ENCODE data around the gene INPP5F. TPM values are rescaled to one million over a fixed set of nuclear protein-coding genes. Genes with fewer than 3 reads are reported as not detected.
"Not testable (repeated sequence)": the region's sequence is repeated elsewhere in the genome, so short reads cannot be mapped to it uniquely, and the experiment has no call there.

Gene INPP5F
- total RNA-seq, 1 donor from 2014 or later, result 47.4 TPM

GRCh38 chr10:119865699-119866240 is 139.9 kb downstream of the INPP5F start:
- H3K36me3 Mint-ChIP-seq, result peaks cover 26% of the 10 kb centered on the region
- TF ChIP-seq CTCF (conservative IDR thresholded peaks at IDR 0.05), result no peak
- no peak overlapping the region for H3K4me3 Mint-ChIP-seq
- peak overlapping the region; percentile 6 for H3K27ac Mint-ChIP-seq
- peaks cover 4% of the 10 kb centered on the region for H3K9me3 Mint-ChIP-seq
- H3K4me1 Mint-ChIP-seq (ENCODE audit: unreplicated experiment), result peaks cover 22% of the 10 kb centered on the region
- H3K27me3 Mint-ChIP-seq, result no peaks in the 10 kb centered on the region
- no peak for DNase-seq (ENCODE audit: extremely low spot score, unreplicated experiment)

GRCh38 chr10:119867317-119867716 is 141.5 kb downstream of the INPP5F start:
- Mint-ChIP-seq H3K4me3 (no peak overlapping the region), H3K4me1 (ENCODE audit: unreplicated experiment) (peaks cover 27% of the 10 kb centered on the region), H3K9me3 (peaks cover 4% of the 10 kb centered on the region), H3K27ac (no peak overlapping the region), H3K27me3 (no peaks in the 10 kb centered on the region), H3K36me3 (peaks cover 26% of the 10 kb centered on the region)
- no peak for DNase-seq (ENCODE audit: extremely low spot score, unreplicated experiment)
- TF ChIP-seq CTCF (conservative IDR thresholded peaks at IDR 0.05), result no peak

GRCh38 chr10:119869398-119869797 is 143.5 kb downstream of the INPP5F start:
- not testable (repeated sequence) for H3K27ac Mint-ChIP-seq; H3K9me3 Mint-ChIP-seq; DNase-seq (ENCODE audit: extremely low spot score, unreplicated experiment); H3K27me3 Mint-ChIP-seq
- Mint-ChIP-seq H3K4me3 (peak overlapping the region; percentile 60), H3K4me1 (ENCODE audit: unreplicated experiment) (peaks cover 28% of the 10 kb centered on the region), H3K36me3 (peaks cover 19% of the 10 kb centered on the region)

GRCh38 chr10:119871881-119872609 is 146.2 kb downstream of the INPP5F start:
- Mint-ChIP-seq H3K27me3 (no peaks in the 10 kb centered on the region), H3K36me3 (peaks cover 5% of the 10 kb centered on the region), H3K27ac (peak overlapping the region; percentile 85), H3K4me1 (ENCODE audit: unreplicated experiment) (peaks cover 28% of the 10 kb centered on the region), H3K4me3 (peak overlapping the region; percentile 93), H3K9me3 (no peaks in the 10 kb centered on the region)
- no peak for TF ChIP-seq CTCF (conservative IDR thresholded peaks at IDR 0.05)
- DNase-seq (ENCODE audit: extremely low spot score, unreplicated experiment), result no peak

- no peak for DNase-seq (ENCODE audit: extremely low spot score, unreplicated experiment)
- Mint-ChIP-seq H3K27me3 (no peaks in the 10 kb centered on the region), H3K4me3 (peak within 1 kb of the TSS; percentile 93), H3K4me1 (ENCODE audit: unreplicated experiment) (peaks cover 28% of the 10 kb centered on the region), H3K27ac (peak within 1 kb of the TSS; percentile 85), H3K9me3 (no peaks in the 10 kb centered on the region), H3K36me3 (peaks cover 5% of the 10 kb centered on the region)
- no peak for TF ChIP-seq CTCF (conservative IDR thresholded peaks at IDR 0.05)
These were observed 146.7 kb downstream of the INPP5F start, which contains the start of gene MCMBP for GRCh38 chr10:119872610-119872859. Gene MCMBP (minus strand): TSS chr10:119872843. CDS start chr10:119872584, 259 bp downstream.

GRCh38 chr10:119872860-119873681 is 147.2 kb downstream of the INPP5F start:
- no peaks in the 10 kb centered on the region for H3K27me3 Mint-ChIP-seq
- TF ChIP-seq CTCF (conservative IDR thresholded peaks at IDR 0.05), result peak; percentile 18
- peak overlapping the region; percentile 20 for H3K27ac Mint-ChIP-seq
- peak; percentile 89 for DNase-seq (ENCODE audit: extremely low spot score, unreplicated experiment)
- H3K4me1 Mint-ChIP-seq (ENCODE audit: unreplicated experiment), result peaks cover 28% of the 10 kb centered on the region
- H3K9me3 Mint-ChIP-seq, result no peaks in the 10 kb centered on the region
- H3K4me3 Mint-ChIP-seq, result peak overlapping the region; percentile 89
- H3K36me3 Mint-ChIP-seq, result peaks cover 5% of the 10 kb centered on the region

All from type B pancreatic cell (in vitro differentiated cells).